ENCODE data around the gene TMEM119. TPM values are rescaled to one million over a fixed set of nuclear protein-coding genes. Genes with fewer than 3 reads are reported as not detected.

TMEM119 gene
- total and polyA plus RNA-seq, 9 of the 15 experiments (the other 6 are each of a cell fraction or from before 2014, with no cell fraction given), result 0.18 TPM; not detected in 8

DNA sequence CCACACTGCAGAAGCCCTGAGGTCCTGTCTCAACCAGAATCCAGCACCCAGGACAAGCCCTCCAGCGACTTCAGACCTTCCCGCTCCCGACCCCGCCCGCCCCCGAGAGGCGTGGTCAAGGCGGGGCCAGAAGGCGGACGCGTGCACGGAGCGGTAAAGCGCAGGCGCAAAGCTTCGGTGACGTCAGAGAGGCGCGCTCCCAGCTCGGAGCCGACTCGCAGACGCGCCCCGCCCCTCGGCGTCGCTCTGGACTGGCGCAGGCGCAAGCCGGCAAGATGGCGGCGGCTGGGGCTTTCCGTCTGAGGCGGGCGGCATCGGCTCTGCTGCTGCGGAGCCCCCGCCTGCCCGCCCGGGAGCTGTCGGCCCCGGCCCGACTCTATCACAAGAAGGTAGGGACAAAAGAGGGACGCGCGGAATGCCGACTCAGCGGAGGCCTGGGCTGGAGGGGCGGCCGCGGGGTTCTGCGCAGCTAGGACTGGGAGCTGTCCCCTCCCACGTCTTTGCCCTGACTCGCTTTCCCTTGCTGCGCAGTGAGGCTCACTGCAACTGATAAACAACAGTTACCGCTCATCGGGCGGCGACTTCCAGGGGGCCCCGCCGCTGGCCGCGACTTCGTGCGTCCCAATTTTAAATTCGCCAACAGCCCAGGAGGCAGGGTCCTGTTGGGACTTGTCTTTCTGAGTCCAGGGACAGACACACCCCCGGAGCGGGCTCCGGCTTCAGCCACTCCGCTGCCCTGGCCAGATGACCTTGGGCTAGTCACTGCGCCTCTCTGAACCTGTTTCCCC, 35.3 kb downstream of the TMEM119 start, which contains the start of gene ISCU (continued):
- peak; percentile 66; the same call in 1 of the 2 replicates for TF ChIP-seq FOXP1 (CRISPR knock-in tag; IDR thresholded peaks at IDR 0.05)
- no peak for TF ChIP-seq ZFP1 (CRISPR knock-in tag; IDR thresholded peaks at IDR 0.05)
- TF ChIP-seq PHTF2 (CRISPR knock-in tag; IDR thresholded peaks at IDR 0.05), result no peak
- no peak for TF ChIP-seq ZNF551 (CRISPR knock-in tag; IDR thresholded peaks at IDR 0.05)
- TF ChIP-seq, protein P1, sequence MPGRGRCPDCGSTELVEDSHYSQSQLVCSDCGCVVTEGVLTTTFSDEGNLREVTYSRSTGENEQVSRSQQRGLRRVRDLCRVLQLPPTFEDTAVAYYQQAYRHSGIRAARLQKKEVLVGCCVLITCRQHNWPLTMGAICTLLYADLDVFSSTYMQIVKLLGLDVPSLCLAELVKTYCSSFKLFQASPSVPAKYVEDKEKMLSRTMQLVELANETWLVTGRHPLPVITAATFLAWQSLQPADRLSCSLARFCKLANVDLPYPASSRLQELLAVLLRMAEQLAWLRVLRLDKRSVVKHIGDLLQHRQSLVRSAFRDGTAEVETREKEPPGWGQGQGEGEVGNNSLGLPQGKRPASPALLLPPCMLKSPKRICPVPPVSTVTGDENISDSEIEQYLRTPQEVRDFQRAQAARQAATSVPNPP (IDR thresholded peaks at IDR 0.05; ENCODE audit: borderline replicate concordance, insufficient read depth, insufficient read length), result no peak
- no peak for TF ChIP-seq BCOR (IDR thresholded peaks at IDR 0.05)
- no peak for TF ChIP-seq E2F3 (CRISPR knock-in tag; IDR thresholded peaks at IDR 0.05)
- TF ChIP-seq, protein P2, sequence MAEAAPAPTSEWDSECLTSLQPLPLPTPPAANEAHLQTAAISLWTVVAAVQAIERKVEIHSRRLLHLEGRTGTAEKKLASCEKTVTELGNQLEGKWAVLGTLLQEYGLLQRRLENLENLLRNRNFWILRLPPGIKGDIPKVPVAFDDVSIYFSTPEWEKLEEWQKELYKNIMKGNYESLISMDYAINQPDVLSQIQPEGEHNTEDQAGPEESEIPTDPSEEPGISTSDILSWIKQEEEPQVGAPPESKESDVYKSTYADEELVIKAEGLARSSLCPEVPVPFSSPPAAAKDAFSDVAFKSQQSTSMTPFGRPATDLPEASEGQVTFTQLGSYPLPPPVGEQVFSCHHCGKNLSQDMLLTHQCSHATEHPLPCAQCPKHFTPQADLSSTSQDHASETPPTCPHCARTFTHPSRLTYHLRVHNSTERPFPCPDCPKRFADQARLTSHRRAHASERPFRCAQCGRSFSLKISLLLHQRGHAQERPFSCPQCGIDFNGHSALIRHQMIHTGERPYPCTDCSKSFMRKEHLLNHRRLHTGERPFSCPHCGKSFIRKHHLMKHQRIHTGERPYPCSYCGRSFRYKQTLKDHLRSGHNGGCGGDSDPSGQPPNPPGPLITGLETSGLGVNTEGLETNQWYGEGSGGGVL (CRISPR knock-in tag; IDR thresholded peaks at IDR 0.05), result no peak
- TF ChIP-seq EP300 (IDR thresholded peaks at IDR 0.05; ENCODE audit: low read length), result no peak
- no peak for TF ChIP-seq U2AF2 (optimal IDR thresholded peaks at IDR 0.05; ENCODE audit: low read depth, low read length)
- peak; percentile 88; the same call in 1 of the 2 replicates for TF ChIP-seq MAX (CRISPR knock-in tag; IDR thresholded peaks at IDR 0.05)
- no peak for TF ChIP-seq ZNF699 (CRISPR knock-in tag; IDR thresholded peaks at IDR 0.05; ENCODE audit: insufficient replicate concordance)
- TF ChIP-seq TCFL5 (CRISPR knock-in tag; conservative IDR thresholded peaks at IDR 0.05), result no peak
- 0 out of 4 replicates have a peak, but pooled peaks of 1 of the 2 experiments have one; percentile 14 for TF ChIP-seq FOXK2 (conservative IDR thresholded peaks at IDR 0.05 in 1 of 2, IDR thresholded peaks at IDR 0.05 in 1 of 2; ENCODE audit: low read depth in 2 of 2)
- TF ChIP-seq DACH1 (IDR thresholded peaks at IDR 0.05; ENCODE audit: partially characterized antibody), result no peak
- TF ChIP-seq PHF8 (IDR thresholded peaks at IDR 0.05; ENCODE audit: borderline replicate concordance, low read length), result peak; percentile 94
- TF ChIP-seq PATZ1 (CRISPR knock-in tag; IDR thresholded peaks at IDR 0.05; ENCODE audit: borderline replicate concordance), result no peak
- TF ChIP-seq ZNF24 (IDR thresholded peaks at IDR 0.05), result peak; percentile 74
- 0 out of 2 replicates have a peak, but pooled peaks have one; percentile 69 for TF ChIP-seq PHB (CRISPR knock-in tag; IDR thresholded peaks at IDR 0.05)
- TF ChIP-seq HMGXB4 (CRISPR knock-in tag; IDR thresholded peaks at IDR 0.05), result 0 out of 2 replicates have a peak, but pooled peaks have one; percentile 42
